Measurements from ENCODE around the gene SCN10A.

The SCN10A gene

DNA sequence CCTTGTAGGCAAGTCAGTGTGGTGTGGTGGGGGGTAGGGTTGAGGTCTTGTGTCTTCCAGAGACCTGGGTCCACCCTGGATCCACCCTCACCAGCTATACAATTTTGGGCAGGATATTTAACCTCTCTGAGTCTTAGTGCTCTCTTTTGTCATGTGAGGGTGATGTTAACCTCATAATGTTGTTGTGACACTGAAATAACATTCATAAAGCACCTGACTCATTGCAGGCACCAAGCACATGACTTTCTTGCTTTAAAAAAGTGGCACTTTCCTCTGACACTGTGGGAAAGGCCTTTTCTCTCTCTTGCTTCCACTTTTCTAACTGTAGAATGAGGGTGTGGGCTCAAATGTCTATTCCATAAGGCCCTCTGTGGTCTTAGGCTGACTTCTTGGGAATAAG, 75.5 kb downstream of the SCN10A start:
- Histone ChIP-seq H3K9me3 (ENCODE audit: control insufficient read depth, insufficient read depth, low read depth, low read length) (no peaks in the 10 kb centered on the region), H3K4me3 (ENCODE audit: low read depth, low read length) (no peak overlapping the region), H3K27ac (ENCODE audit: low read depth, low read length) (no peak overlapping the region), H3K9ac (ENCODE audit: low read length) (no peak overlapping the region), H3K27me3 (ENCODE audit: control insufficient read depth, insufficient read depth, low read length) (0 out of 2 replicates have a peak, but pooled peaks cover 3% of the 10 kb centered on the region), H3K4me1 (ENCODE audit: control insufficient read depth, insufficient read depth, low read length) (peaks cover 6% of the 10 kb centered on the region), H3K36me3 (ENCODE audit: control insufficient read depth, insufficient read depth, low read length) (no peaks in the 10 kb centered on the region)

DNA sequence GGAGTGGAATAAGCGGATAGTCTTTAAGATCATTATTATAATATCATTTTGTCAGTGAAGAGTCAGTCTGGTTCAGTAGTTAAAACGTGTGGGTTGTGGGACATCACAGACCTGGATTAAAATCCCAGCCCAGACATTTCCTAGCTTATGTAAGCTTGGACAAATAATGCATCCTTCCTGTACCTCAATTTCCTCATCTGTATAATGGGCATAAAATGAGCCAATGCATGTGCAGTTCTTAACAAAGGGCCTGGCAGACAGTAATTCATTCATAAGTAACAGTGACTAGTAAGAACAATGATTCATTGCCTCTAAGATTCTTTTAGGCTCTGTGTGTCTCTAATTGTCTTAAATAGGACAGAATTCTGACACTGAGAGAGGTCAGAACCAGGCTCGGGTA, 76.1 kb downstream of the SCN10A start:
- Histone ChIP-seq H3K36me3 (ENCODE audit: control insufficient read depth, insufficient read depth, low read length) (no peaks in the 10 kb centered on the region), H3K4me3 (ENCODE audit: low read depth, low read length) (no peak overlapping the region), H3K9me3 (ENCODE audit: control insufficient read depth, insufficient read depth, low read depth, low read length) (no peaks in the 10 kb centered on the region), H3K4me1 (ENCODE audit: control insufficient read depth, insufficient read depth, low read length) (peaks cover 6% of the 10 kb centered on the region), H3K27ac (ENCODE audit: low read depth, low read length) (no peak overlapping the region), H3K27me3 (ENCODE audit: control insufficient read depth, insufficient read depth, low read length) (0 out of 2 replicates have a peak, but pooled peaks cover 3% of the 10 kb centered on the region), H3K9ac (ENCODE audit: low read length) (no peak overlapping the region)

GRCh38 chr3:38739396-38739689, 76.7 kb downstream of the SCN10A start:
- Histone ChIP-seq H3K4me1 (ENCODE audit: control insufficient read depth, insufficient read depth, low read length) (peaks cover 6% of the 10 kb centered on the region), H3K4me3 (ENCODE audit: low read depth, low read length) (no peak overlapping the region), H3K9ac (ENCODE audit: low read length) (no peak overlapping the region), H3K27me3 (ENCODE audit: control insufficient read depth, insufficient read depth, low read length) (0 out of 2 replicates have a peak, but pooled peaks cover 3% of the 10 kb centered on the region), H3K36me3 (ENCODE audit: control insufficient read depth, insufficient read depth, low read length) (no peaks in the 10 kb centered on the region), H3K27ac (ENCODE audit: low read depth, low read length) (no peak overlapping the region), H3K9me3 (ENCODE audit: control insufficient read depth, insufficient read depth, low read depth, low read length) (no peaks in the 10 kb centered on the region)

- Histone ChIP-seq H3K36me3 (ENCODE audit: control insufficient read depth, insufficient read depth, low read length) (no peaks in the 10 kb centered on the region), H3K27ac (ENCODE audit: low read depth, low read length) (no peak overlapping the region), H3K4me3 (ENCODE audit: low read depth, low read length) (no peak overlapping the region), H3K9me3 (ENCODE audit: control insufficient read depth, insufficient read depth, low read depth, low read length) (no peaks in the 10 kb centered on the region), H3K4me1 (ENCODE audit: control insufficient read depth, insufficient read depth, low read length) (peaks cover 6% of the 10 kb centered on the region), H3K9ac (ENCODE audit: low read length) (no peak overlapping the region), H3K27me3 (ENCODE audit: control insufficient read depth, insufficient read depth, low read length) (0 out of 2 replicates have a peak, but pooled peaks cover 3% of the 10 kb centered on the region)
Observed at GRCh38 chr3:38738630-38739395, 77.2 kb downstream of the SCN10A start.

GRCh38 chr3:38731522-38731921, 84.5 kb downstream of the SCN10A start:
- Histone ChIP-seq H3K4me3 (ENCODE audit: low read depth, low read length) (no peak overlapping the region), H3K27ac (ENCODE audit: low read depth, low read length) (no peak overlapping the region), H3K9ac (ENCODE audit: low read length) (no peak overlapping the region), H3K4me1 (ENCODE audit: control insufficient read depth, insufficient read depth, low read length) (no peaks in the 10 kb centered on the region), H3K36me3 (ENCODE audit: control insufficient read depth, insufficient read depth, low read length) (no peaks in the 10 kb centered on the region), H3K9me3 (ENCODE audit: control insufficient read depth, insufficient read depth, low read depth, low read length) (no peaks in the 10 kb centered on the region), H3K27me3 (ENCODE audit: control insufficient read depth, insufficient read depth, low read length) (no peaks in the 10 kb centered on the region)

- no peak overlapping the region for H3K4me3 ChIP-seq (ENCODE audit: low read depth, low read length)
- no peak overlapping the region for H3K27ac ChIP-seq (ENCODE audit: low read depth, low read length)
- H3K36me3 ChIP-seq (ENCODE audit: control insufficient read depth, insufficient read depth, low read length): no peaks in the 10 kb centered on the region
- no peak overlapping the region for H3K9ac ChIP-seq (ENCODE audit: low read length)
- H3K9me3 ChIP-seq (ENCODE audit: control insufficient read depth, insufficient read depth, low read depth, low read length): no peaks in the 10 kb centered on the region
- H3K4me1 ChIP-seq (ENCODE audit: control insufficient read depth, insufficient read depth, low read length): no peaks in the 10 kb centered on the region
- no peaks in the 10 kb centered on the region for H3K27me3 ChIP-seq (ENCODE audit: control insufficient read depth, insufficient read depth, low read length)
Observed at GRCh38 chr3:38730281-38730680, 85.7 kb downstream of the SCN10A start.

- Histone ChIP-seq H3K4me3 (ENCODE audit: low read depth, low read length) (no peak overlapping the region), H3K36me3 (ENCODE audit: control insufficient read depth, insufficient read depth, low read length) (no peaks in the 10 kb centered on the region), H3K27me3 (ENCODE audit: control insufficient read depth, insufficient read depth, low read length) (no peaks in the 10 kb centered on the region), H3K9ac (ENCODE audit: low read length) (no peak overlapping the region), H3K4me1 (ENCODE audit: control insufficient read depth, insufficient read depth, low read length) (no peaks in the 10 kb centered on the region; the same call in 1 of the 2 replicates), H3K9me3 (ENCODE audit: control insufficient read depth, insufficient read depth, low read depth, low read length) (no peaks in the 10 kb centered on the region), H3K27ac (ENCODE audit: low read depth, low read length) (no peak overlapping the region)
Observed at GRCh38 chr3:38728008-38728407, 88.0 kb downstream of the SCN10A start.

DNA sequence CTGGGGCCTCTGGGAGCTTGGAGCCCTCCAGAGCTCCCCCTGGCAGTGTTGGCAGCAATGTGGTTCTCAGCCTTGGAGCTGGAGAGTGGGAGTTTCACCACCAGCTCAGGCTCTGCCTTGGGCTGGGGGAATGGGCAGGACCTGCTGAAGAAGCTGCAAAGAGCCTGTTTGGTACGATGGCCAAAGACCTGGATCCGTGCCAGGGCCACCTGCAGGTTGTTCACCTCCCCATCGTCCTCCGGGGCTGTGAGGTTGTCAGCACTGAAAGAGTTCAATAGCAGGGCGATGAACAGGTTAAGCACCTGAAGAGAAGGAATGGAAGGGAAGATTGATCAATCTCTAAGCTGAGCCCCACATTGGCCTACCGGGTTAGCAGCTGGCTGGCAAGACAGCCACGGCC, 89.3 kb downstream of the SCN10A start:
- no peak overlapping the region for H3K9ac ChIP-seq (ENCODE audit: low read length)
- H3K27me3 ChIP-seq (ENCODE audit: control insufficient read depth, insufficient read depth, low read length): no peaks in the 10 kb centered on the region

GRCh38 chr3:38725726-38726419, 90.1 kb downstream of the SCN10A start:
- Histone ChIP-seq H3K27ac (ENCODE audit: low read depth, low read length) (no peak overlapping the region), H3K36me3 (ENCODE audit: control insufficient read depth, insufficient read depth, low read length) (no peaks in the 10 kb centered on the region)

More for the DNA sequence above, 89.3 kb downstream of the SCN10A start:
- no peaks in the 10 kb centered on the region for H3K9me3 ChIP-seq (ENCODE audit: control insufficient read depth, insufficient read depth, low read depth, low read length)
- no peak overlapping the region for H3K27ac ChIP-seq (ENCODE audit: low read depth, low read length)
- H3K4me3 ChIP-seq (ENCODE audit: low read depth, low read length): no peak overlapping the region
- no peaks in the 10 kb centered on the region; the same call in 1 of the 2 replicates for H3K4me1 ChIP-seq (ENCODE audit: control insufficient read depth, insufficient read depth, low read length)
- no peaks in the 10 kb centered on the region for H3K36me3 ChIP-seq (ENCODE audit: control insufficient read depth, insufficient read depth, low read length)

DNA sequence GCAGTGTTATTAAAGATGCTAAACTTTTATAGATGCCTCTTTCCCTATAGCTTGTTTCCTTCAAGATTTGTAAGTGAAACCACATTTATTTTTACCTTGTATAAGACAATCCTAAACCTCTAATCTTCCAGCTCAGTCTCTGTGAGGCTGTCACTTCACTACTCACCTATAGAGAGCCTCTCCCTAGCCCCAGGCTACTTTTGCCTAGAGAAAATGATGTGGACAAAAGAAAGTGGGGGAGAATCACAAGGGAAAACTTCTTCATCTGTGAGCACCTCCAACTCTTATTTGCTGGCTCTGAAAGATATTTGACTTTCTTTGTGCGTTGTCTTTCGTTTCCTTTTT, 91.7 kb downstream of the SCN10A start:
- Histone ChIP-seq H3K27ac (ENCODE audit: low read depth, low read length) (no peak overlapping the region), H3K27me3 (ENCODE audit: control insufficient read depth, insufficient read depth, low read length) (no peaks in the 10 kb centered on the region), H3K4me1 (ENCODE audit: control insufficient read depth, insufficient read depth, low read length) (peaks cover 9% of the 10 kb centered on the region), H3K9me3 (ENCODE audit: control insufficient read depth, insufficient read depth, low read depth, low read length) (no peaks in the 10 kb centered on the region), H3K36me3 (ENCODE audit: control insufficient read depth, insufficient read depth, low read length) (no peaks in the 10 kb centered on the region), H3K9ac (ENCODE audit: low read length) (no peak overlapping the region), H3K4me3 (ENCODE audit: low read depth, low read length) (no peak overlapping the region)

More at GRCh38 chr3:38725726-38726419, 90.1 kb downstream of the SCN10A start:
- H3K9me3 ChIP-seq (ENCODE audit: control insufficient read depth, insufficient read depth, low read depth, low read length): no peaks in the 10 kb centered on the region
- peaks cover 7% of the 10 kb centered on the region for H3K4me1 ChIP-seq (ENCODE audit: control insufficient read depth, insufficient read depth, low read length)
- no peaks in the 10 kb centered on the region for H3K27me3 ChIP-seq (ENCODE audit: control insufficient read depth, insufficient read depth, low read length)
- no peak overlapping the region for H3K4me3 ChIP-seq (ENCODE audit: low read depth, low read length)
- H3K9ac ChIP-seq (ENCODE audit: low read length): no peak overlapping the region

DNA sequence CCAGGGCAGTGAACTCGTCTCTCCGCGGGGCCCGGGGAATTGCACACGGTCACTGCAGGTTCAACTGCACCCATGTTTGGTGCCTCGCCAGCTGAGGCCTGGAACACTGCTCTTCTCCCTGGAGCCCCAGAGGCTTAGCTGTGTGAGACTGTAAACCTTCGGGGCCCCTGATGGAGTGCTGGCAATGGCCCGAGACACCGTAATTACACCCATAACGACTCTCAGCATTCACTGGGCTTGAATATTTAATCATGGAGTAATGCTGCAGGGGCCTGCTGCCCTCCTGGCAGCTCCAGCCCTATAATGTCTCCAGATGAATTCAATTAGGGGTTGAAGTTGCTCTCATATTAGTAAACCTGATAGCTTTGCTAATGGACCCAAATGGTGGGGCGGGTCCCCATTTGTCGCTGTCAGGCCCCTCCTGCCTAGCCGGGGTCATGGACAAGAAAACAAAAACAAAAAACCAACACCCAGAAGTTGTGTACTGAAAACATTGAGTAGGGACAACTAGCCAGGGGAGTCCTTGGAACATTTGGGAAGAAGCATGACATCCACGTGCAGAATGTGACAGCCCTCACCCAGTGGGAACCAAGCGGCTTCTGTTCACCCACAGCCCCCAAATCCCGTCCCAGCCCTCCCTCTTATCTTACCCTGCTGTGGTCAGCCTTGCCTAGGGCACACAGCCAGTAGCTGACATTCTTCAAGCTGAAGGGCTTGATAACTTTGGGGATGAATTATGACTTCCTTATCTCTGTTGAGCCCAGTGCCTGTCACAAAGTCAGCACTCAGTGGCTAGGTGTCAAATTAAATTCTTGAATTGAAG, 92.2 kb downstream of the SCN10A start:
- no peak overlapping the region for H3K27ac ChIP-seq (ENCODE audit: low read depth, low read length)
- H3K4me1 ChIP-seq (ENCODE audit: control insufficient read depth, insufficient read depth, low read length): peaks cover 9% of the 10 kb centered on the region
- no peaks in the 10 kb centered on the region for H3K9me3 ChIP-seq (ENCODE audit: control insufficient read depth, insufficient read depth, low read depth, low read length)
- no peak overlapping the region for H3K4me3 ChIP-seq (ENCODE audit: low read depth, low read length)
- H3K36me3 ChIP-seq (ENCODE audit: control insufficient read depth, insufficient read depth, low read length): no peaks in the 10 kb centered on the region
- no peaks in the 10 kb centered on the region for H3K27me3 ChIP-seq (ENCODE audit: control insufficient read depth, insufficient read depth, low read length)
- no peak overlapping the region for H3K9ac ChIP-seq (ENCODE audit: low read length)

Data from HUES6 (cell line).